Fibroblast of skin of right biceps (primary cell): ENCODE data around the gene UBXN11.

Experiments
- DNase-seq: peaks from one replicate; pipeline ENCODE4 v3.0.0-alpha.2; 2013

The UBXN11 gene

GRCh38 chr1:26284597-26285347, 21.7 kb downstream of the UBXN11 start:
- DNase-seq, result peak; percentile 94

- no peak for DNase-seq
These were observed 22.4 kb downstream of the UBXN11 start for GRCh38 chr1:26283871-26284596.

- no peak for DNase-seq
These were observed 23.1 kb downstream of the UBXN11 start for GRCh38 chr1:26283279-26283853.

- no peak for DNase-seq
These were observed 24.0 kb downstream of the UBXN11 start for GRCh38 chr1:26282401-26282918.

- DNase-seq, result peak; percentile 66
These were observed 24.5 kb downstream of the UBXN11 start for GRCh38 chr1:26281971-26282370.

- DNase-seq, result peak; percentile 53
These were observed 25.1 kb downstream of the UBXN11 start for GRCh38 chr1:26281091-26281958.

- peak; percentile 80 for DNase-seq
These were observed 25.9 kb downstream of the UBXN11 start for GRCh38 chr1:26280333-26281042.

- DNase-seq, result peak; percentile 87
These were observed 26.7 kb downstream of the UBXN11 start, which contains the start of gene SH3BGRL3 for GRCh38 chr1:26279456-26280332. SH3BGRL3 (plus strand) TSS chr1:26280086; CDS start chr1:26280156, 70 bp downstream.

GRCh38 chr1:26278724-26279455, 27.5 kb downstream of the UBXN11 start:
- peak; percentile 61 for DNase-seq

GRCh38 chr1:26278303-26278702, 28.1 kb downstream of the UBXN11 start:
- DNase-seq, result peak; percentile 30

- no peak for DNase-seq
These were observed 28.7 kb downstream of the UBXN11 start for GRCh38 chr1:26277719-26278118.

GRCh38 chr1:26277261-26277661, 29.2 kb downstream of the UBXN11 start:
- no peak for DNase-seq

GRCh38 chr1:26276432-26276838, 30.0 kb downstream of the UBXN11 start:
- no peak for DNase-seq

- peak; percentile 95 for DNase-seq
These were observed 30.6 kb downstream of the UBXN11 start for GRCh38 chr1:26275580-26276431.

GRCh38 chr1:26274801-26275425, 31.5 kb downstream of the UBXN11 start:
- peak; percentile 42 for DNase-seq

GRCh38 chr1:26269198-26269550, 37.3 kb downstream of the UBXN11 start:
- DNase-seq, result no peak

GRCh38 chr1:26268290-26269197, 37.9 kb downstream of the UBXN11 start:
- no peak for DNase-seq

GRCh38 chr1:26265405-26265804, 41.0 kb downstream of the UBXN11 start:
- no peak for DNase-seq
